H9 (cell line): Measurements from ENCODE around the gene TADA3. TPM values are rescaled to one million over a fixed set of nuclear protein-coding genes. Genes with fewer than 3 reads are reported as not detected.

Source experiments
- DNase-seq: peaks from one replicate; pipeline ENCODE4 v3.0.0-alpha.2; 2017
- H2AFZ ChIP-seq: one replicate; pipeline ENCODE4 v1.6.1; 2013; ENCODE audit warnings: mild to moderate bottlenecking, low read length, control low read depth, moderate library complexity
- H2AK5ac ChIP-seq: 2 replicates; pipeline ENCODE4 v1.6.1; 2013; ENCODE audit warnings: low read length, control low read depth, mixed read lengths; ENCODE audit not compliant: insufficient read length
- H2BK120ac ChIP-seq: one replicate; pipeline ENCODE4 v1.6.1; 2013; ENCODE audit warnings: low read depth, mild to moderate bottlenecking, low read length, control low read depth, inconsistent platforms; ENCODE audit not compliant: poor library complexity, severe bottlenecking
- H2BK12ac ChIP-seq: 2 replicates; pipeline ENCODE4 v1.6.1; 2013; ENCODE audit warnings: low read length, control low read depth, mixed read lengths, low read depth; ENCODE audit not compliant: insufficient read length
- H2BK15ac ChIP-seq: 2 replicates; pipeline ENCODE4 v1.6.1; 2013; ENCODE audit warnings: low read depth, low read length, control low read depth
- H2BK20ac ChIP-seq: one replicate; pipeline ENCODE4 v1.6.1; 2013; ENCODE audit warnings: low read depth, mild to moderate bottlenecking, low read length, control low read depth, inconsistent platforms; ENCODE audit not compliant: poor library complexity, severe bottlenecking
- H2BK5ac ChIP-seq: 2 replicates; pipeline ENCODE4 v1.6.1; 2013; ENCODE audit warnings: low read length, control low read depth, mixed read lengths; ENCODE audit not compliant: insufficient read length
- H3K14ac ChIP-seq: 2 replicates; pipeline ENCODE4 v1.6.1; 2013; ENCODE audit warnings: low read length, control low read depth; ENCODE audit not compliant: insufficient read depth
- H3K18ac ChIP-seq: 2 replicates; pipeline ENCODE4 v1.6.1; 2013; ENCODE audit warnings: low read depth, mild to moderate bottlenecking, mixed read lengths, low read length, control low read depth; ENCODE audit not compliant: insufficient read length
- H3K23ac ChIP-seq: 2 replicates; pipeline ENCODE4 v1.6.1; 2013; ENCODE audit warnings: low read length, control low read depth, mixed read lengths, low read depth; ENCODE audit not compliant: insufficient read length
- H3K23me2 ChIP-seq: 2 replicates; pipeline ENCODE4 v1.6.1; 2013; ENCODE audit warnings: low read depth, mild to moderate bottlenecking, mixed read lengths, low read length, control low read depth; ENCODE audit not compliant: insufficient read length, poor library complexity, severe bottlenecking
- H3K27ac ChIP-seq: 2 replicates; pipeline ENCODE4 v1.5.1; 2013; ENCODE audit warnings: low read length, control low read depth, mixed read lengths, low read depth; ENCODE audit not compliant: insufficient read length
- H3K27me3 ChIP-seq: 2 replicates; pipeline ENCODE4 v1.6.1; 2013; ENCODE audit warnings: low read length, control low read depth, inconsistent platforms; ENCODE audit not compliant: insufficient read depth
- H3K4ac ChIP-seq: 2 replicates; pipeline ENCODE4 v1.6.1; 2013; ENCODE audit warnings: low read depth, mild to moderate bottlenecking, control low read depth, inconsistent platforms, low read length, moderate library complexity
- H3K4me1 ChIP-seq: 2 replicates; pipeline ENCODE4 v1.6.1; 2013; ENCODE audit warnings: low read length, control low read depth, inconsistent platforms; ENCODE audit not compliant: insufficient read depth
- H3K4me2 ChIP-seq: 2 replicates; pipeline ENCODE4 v1.6.1; 2013; ENCODE audit warnings: low read length, control low read depth, mixed read lengths; ENCODE audit not compliant: insufficient read length, insufficient read depth
- H3K56ac ChIP-seq: 2 replicates; pipeline ENCODE4 v1.6.1; 2013; ENCODE audit warnings: low read depth, mild to moderate bottlenecking, mixed read lengths, low read length, control low read depth; ENCODE audit not compliant: insufficient read length
- H3K79me1 ChIP-seq: 2 replicates; pipeline ENCODE4 v1.6.1; 2013; ENCODE audit warnings: low read depth, mild to moderate bottlenecking, moderate library complexity, low read length, control low read depth, inconsistent platforms; ENCODE audit not compliant: insufficient read depth, poor library complexity, severe bottlenecking
- H3K79me2 ChIP-seq: 2 replicates; pipeline ENCODE4 v1.6.1; 2013; ENCODE audit warnings: low read length, control low read depth, inconsistent platforms; ENCODE audit not compliant: insufficient read depth
- H3K9ac ChIP-seq: 2 replicates; pipeline ENCODE4 v1.6.1; 2013; ENCODE audit warnings: low read length, control low read depth, mixed read lengths; ENCODE audit not compliant: insufficient read length; ENCODE audit errors: extremely low read depth
- H3K9me3 ChIP-seq: one replicate; pipeline ENCODE4 v1.6.1; 2013; ENCODE audit warnings: low read depth, low read length, inconsistent platforms; ENCODE audit not compliant: control insufficient read depth
- H3T11ph ChIP-seq: one replicate; pipeline ENCODE4 v1.6.1; 2013; ENCODE audit warnings: mild to moderate bottlenecking, low read length, control low read depth, inconsistent platforms
- H4K20me1 ChIP-seq: one replicate; pipeline ENCODE4 v1.6.1; 2013; ENCODE audit not compliant: control insufficient read depth, insufficient read length, insufficient read depth
- H4K5ac ChIP-seq: 2 replicates; pipeline ENCODE4 v1.6.1; 2013; ENCODE audit warnings: low read depth, mild to moderate bottlenecking, mixed read lengths, low read length, control low read depth; ENCODE audit not compliant: insufficient read length
- H4K8ac ChIP-seq: replicated peaks from 2 replicates; pipeline ENCODE4 v1.6.1; 2013; ENCODE audit warnings: low read length, control low read depth, mixed read lengths, low read depth; ENCODE audit not compliant: insufficient read length
- H4K91ac ChIP-seq: 2 replicates; pipeline ENCODE4 v1.6.1; 2013; ENCODE audit warnings: low read depth, mild to moderate bottlenecking, moderate library complexity, mixed read lengths, low read length, control low read depth; ENCODE audit not compliant: insufficient read length
- H3K27ac Mint-ChIP-seq, 3 experiments: 2 replicates in 2 of 3; 3 replicates in 1 of 3; pipeline ENCODE4 v1.8.0; 2020 to 2021; ENCODE audit warnings: mixed read lengths in 3 of 3, mild to moderate bottlenecking in 1 of 3, moderate library complexity in 1 of 3
- H3K27me3 Mint-ChIP-seq: 2 replicates; pipeline ENCODE4 v1.8.0; 2021; ENCODE audit warnings: low read depth, mild to moderate bottlenecking, moderate library complexity, mixed read lengths
- H3K36me3 Mint-ChIP-seq, 3 experiments: 2 replicates in 2 of 3; 3 replicates in 1 of 3; pipeline ENCODE4 v1.8.0; 2020 to 2021; ENCODE audit warnings: low read depth in 3 of 3, mixed read lengths in 3 of 3; ENCODE audit not compliant: insufficient read depth in 1 of 3
- H3K4me1 Mint-ChIP-seq, 2 experiments: 2 replicates each; pipeline ENCODE4 v1.8.0; 2020; ENCODE audit warnings: mixed read lengths in 2 of 2
- H3K4me3 Mint-ChIP-seq, 2 experiments: 2 replicates in 1 of 2; 3 replicates in 1 of 2; pipeline ENCODE4 v1.8.0; 2020 to 2021; ENCODE audit warnings: mild to moderate bottlenecking in 2 of 2, mixed read lengths in 2 of 2, moderate library complexity in 1 of 2
- H3K9me3 Mint-ChIP-seq, 2 experiments: 2 replicates in 1 of 2; 3 replicates in 1 of 2; pipeline ENCODE4 v1.8.0; 2020; ENCODE audit warnings: mild to moderate bottlenecking in 2 of 2, mixed read lengths in 2 of 2, moderate library complexity in 1 of 2
- CTCF ChIP-seq: fragments of 200-600 bp; sonication (generic); conservative IDR thresholded peaks from 3 replicates; pipeline ENCODE4 v1.8.0; 2021; ENCODE audit warnings: antibody characterized with exemption, mild to moderate bottlenecking
- WGBS: extraction: QIAGEN DNeasy Blood & Tissue Kit; methylation state at CpG from one replicate; pipeline ENCODE4 v1.1.7; 2013; ENCODE audit warnings: missing lambda C conversion rate, low lambda C conversion rate, mixed read lengths; ENCODE audit not compliant: insufficient read length; ENCODE audit errors: extremely low coverage; 5-methylcytosine and 5-hydroxymethylcytosine counted together
- total RNA-seq: library from RNA; stranded (reverse); gene quantifications from 2 replicates; pipeline ENCODE4 v1.2.1, GENCODE V29; 2021

The TADA3 gene
- total RNA-seq, 1 experiment from 2014 or later = 49.8 TPM

GRCh38 chr3:9769426-9770275 is 22.6 kb downstream of the TADA3 start, which contains the start of gene CAMK1:
Gene CAMK1, minus strand, starts transcription at chr3:9769947. Its CDS starts 2,198 bp downstream, at chr3:9767749.
- Mint-ChIP-seq H3K9me3 (no peaks in the 10 kb centered on the region), H3K4me1 (peaks cover 21 to 32% of the 10 kb centered on the region in 2 experiments), H3K36me3 (peaks cover 0 to 14% (median 2%) of the 10 kb centered on the region in 3 experiments; a peak in 3 of 7 replicates), H3K27ac (peak within 1 kb of the TSS in 1 of 3 experiments; percentile 79; a peak in 1 of 7 replicates), H3K27me3 (peaks cover 58% of the 10 kb centered on the region), H3K4me3 (peak within 1 kb of the TSS; percentile 63 to 77)
- Histone ChIP-seq H3K4me1 (no peaks in the 10 kb centered on the region), H3T11ph (no peak within 1 kb of the TSS), H3K27me3 (no peaks in the 10 kb centered on the region; the same call in 1 of the 2 replicates), H4K20me1 (no peaks in the 10 kb centered on the region), H4K5ac (no peak within 1 kb of the TSS), H2BK120ac (no peak within 1 kb of the TSS), H3K56ac (no peak within 1 kb of the TSS), H2BK20ac (no peak within 1 kb of the TSS), H3K79me1 (no peaks in the 10 kb centered on the region), H3K9me3 (no peaks in the 10 kb centered on the region), H3K23ac (no peak within 1 kb of the TSS), H3K4me2 (peak within 1 kb of the TSS; percentile 31), H2AFZ (no peak within 1 kb of the TSS), H4K8ac (no peak within 1 kb of the TSS), H2AK5ac (no peak within 1 kb of the TSS), H2BK5ac (no peak within 1 kb of the TSS), H3K27ac (no peak within 1 kb of the TSS), H3K4ac (no peak within 1 kb of the TSS), H3K14ac (no peak within 1 kb of the TSS), H2BK12ac (no peak within 1 kb of the TSS), H4K91ac (no peak within 1 kb of the TSS), H2BK15ac (no peak within 1 kb of the TSS), H3K18ac (no peak within 1 kb of the TSS), H3K9ac (no peak within 1 kb of the TSS), H3K79me2 (no peaks in the 10 kb centered on the region), H3K23me2 (no peaks in the 10 kb centered on the region)
- DNase-seq = peak; percentile 78
- no CpG with 5 or more reads among the region's 49 CpGs for WGBS
- TF ChIP-seq CTCF = no peak
